Upper lobe of left lung (tissue), 4 donors: ENCODE measurements around the gene PRDM7.
"Not testable (repeated sequence)": the region's sequence is repeated elsewhere in the genome, so short reads cannot be mapped to it uniquely, and the experiment has no call there.

Experiments used
- POLR2A ChIP-seq, 4 donors: fragments of 450-650 bp; IDR thresholded peaks; one replicate each; pipeline ENCODE4 v1.5.1; 2016 to 2017; ENCODE audit warnings: antibody characterized with exemption in 4 of 4, mild to moderate bottlenecking in 2 of 4
- TF ChIP-seq, protein P1 (sequence below), 6 experiments: fragments of 450-650 bp in 4 of 6; fragments of 200-600 bp in 2 of 6; sonication (generic) in 2 of 6; IDR thresholded peaks; one replicate each; pipeline ENCODE4 v1.5.1; 2016 to 2019; ENCODE audit warnings: antibody characterized with exemption in 6 of 6

DNA sequence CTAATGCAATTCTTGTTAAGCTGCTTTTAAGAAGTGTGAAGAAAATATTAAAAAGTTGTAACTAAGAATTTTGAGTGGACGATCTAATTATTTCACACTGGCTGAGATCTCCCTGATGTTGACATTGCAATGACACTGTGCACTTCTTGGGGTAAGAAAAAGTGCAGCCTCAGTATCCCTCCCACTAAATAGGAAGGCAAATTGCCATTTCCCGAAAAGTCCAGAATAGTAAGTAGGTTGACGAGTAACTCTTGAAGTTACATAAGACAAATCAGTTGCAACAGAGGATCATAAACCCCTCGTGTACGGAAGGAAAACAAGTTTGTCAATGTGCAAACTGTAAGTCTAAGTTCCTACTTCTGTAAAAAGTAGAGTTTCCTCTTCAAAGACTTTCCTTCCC lies 21.8 kb upstream of the PRDM7 start:
- TF ChIP-seq, protein P1, sequence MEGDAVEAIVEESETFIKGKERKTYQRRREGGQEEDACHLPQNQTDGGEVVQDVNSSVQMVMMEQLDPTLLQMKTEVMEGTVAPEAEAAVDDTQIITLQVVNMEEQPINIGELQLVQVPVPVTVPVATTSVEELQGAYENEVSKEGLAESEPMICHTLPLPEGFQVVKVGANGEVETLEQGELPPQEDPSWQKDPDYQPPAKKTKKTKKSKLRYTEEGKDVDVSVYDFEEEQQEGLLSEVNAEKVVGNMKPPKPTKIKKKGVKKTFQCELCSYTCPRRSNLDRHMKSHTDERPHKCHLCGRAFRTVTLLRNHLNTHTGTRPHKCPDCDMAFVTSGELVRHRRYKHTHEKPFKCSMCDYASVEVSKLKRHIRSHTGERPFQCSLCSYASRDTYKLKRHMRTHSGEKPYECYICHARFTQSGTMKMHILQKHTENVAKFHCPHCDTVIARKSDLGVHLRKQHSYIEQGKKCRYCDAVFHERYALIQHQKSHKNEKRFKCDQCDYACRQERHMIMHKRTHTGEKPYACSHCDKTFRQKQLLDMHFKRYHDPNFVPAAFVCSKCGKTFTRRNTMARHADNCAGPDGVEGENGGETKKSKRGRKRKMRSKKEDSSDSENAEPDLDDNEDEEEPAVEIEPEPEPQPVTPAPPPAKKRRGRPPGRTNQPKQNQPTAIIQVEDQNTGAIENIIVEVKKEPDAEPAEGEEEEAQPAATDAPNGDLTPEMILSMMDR (IDR thresholded peaks at IDR 0.05), result not testable (repeated sequence)
- TF ChIP-seq POLR2A (IDR thresholded peaks at IDR 0.05), result not testable (repeated sequence)
